Skin epidermis (tissue), 12 donors: ENCODE results near the gene MARK3.

Source experiments
- H3K27ac ChIP-seq, 21 experiments: fragments of 200-600 bp; sonication (generic) in 11 of 21; one replicate each; pipeline ENCODE4 v1.5.0; 2020; ENCODE audit warnings: mild to moderate bottlenecking in 3 of 21, inconsistent platforms in 2 of 21, moderate library complexity in 2 of 21
- H3K4me3 ChIP-seq, 7 experiments: fragments of 200-600 bp; sonication (generic) in 2 of 7; one replicate each; pipeline ENCODE4 v1.5.0; 2020; ENCODE audit warnings: inconsistent platforms in 2 of 7, mild to moderate bottlenecking in 2 of 7, moderate library complexity in 1 of 7

MARK3 gene

GRCh38 chr14:103541709-103542604, 156.7 kb downstream of the MARK3 start:
- no peak overlapping the region for H3K4me3 ChIP-seq
- H3K27ac ChIP-seq, result peak overlapping the region in 15 of 21 experiments; percentile 30 to 83 (median 66)

DNA sequence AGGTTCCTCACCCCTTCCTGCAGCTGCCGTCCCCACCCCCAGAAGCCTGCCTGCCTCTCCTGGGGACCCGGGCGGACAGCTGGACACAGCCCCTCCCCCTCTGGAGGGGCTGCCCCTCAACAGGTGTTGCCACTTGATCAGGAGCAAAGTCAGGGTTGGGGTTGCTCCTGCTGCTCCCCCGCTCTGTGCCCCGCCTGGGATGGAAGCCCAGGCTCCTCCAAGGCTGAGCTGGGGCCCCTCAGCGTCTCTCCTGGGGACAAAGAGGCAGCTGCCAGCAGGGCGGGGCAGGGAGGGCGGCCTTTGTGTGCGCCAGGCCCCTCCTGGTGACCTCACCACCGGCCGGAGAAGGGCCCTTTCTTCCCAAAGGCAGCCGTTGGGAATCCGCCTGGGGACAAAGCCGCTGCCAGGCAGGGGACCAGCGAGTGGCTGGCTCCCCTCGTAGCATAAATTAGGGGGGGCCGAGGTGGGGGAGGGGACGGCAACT, 157.4 kb downstream of the MARK3 start:
- H3K4me3 ChIP-seq, result no peak overlapping the region

DNA sequence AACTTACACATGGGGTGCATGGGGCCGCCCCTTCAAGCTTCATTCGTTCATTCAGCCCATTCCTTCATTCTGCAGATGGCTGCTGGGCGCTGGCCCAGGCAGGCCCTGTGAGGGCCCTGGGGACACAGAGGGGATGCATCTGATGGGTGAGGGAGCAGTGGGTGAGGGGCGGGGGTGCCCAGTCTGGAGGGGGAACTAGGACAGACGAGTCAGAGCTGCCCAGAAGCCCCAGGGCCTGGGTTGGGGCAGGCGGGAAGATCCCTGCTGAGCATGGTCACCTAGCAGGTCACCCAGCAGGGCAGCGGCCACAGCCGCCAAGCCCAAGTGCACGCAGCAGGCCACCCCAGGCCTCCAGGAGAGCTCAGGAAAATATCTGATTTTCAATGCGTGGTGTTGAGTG, 157.9 kb downstream of the MARK3 start:
- Histone ChIP-seq H3K27ac (peak overlapping the region in 3 of 21 experiments; percentile 68 to 83 (median 80)), H3K4me3 (no peak overlapping the region)

More for the DNA sequence above, 157.4 kb downstream of the MARK3 start:
- peak overlapping the region in 9 of 21 experiments; percentile 7 to 83 (median 68) for H3K27ac ChIP-seq

GRCh38 chr14:103543721-103544387, 158.6 kb downstream of the MARK3 start:
- no peak overlapping the region for H3K4me3 ChIP-seq
- H3K27ac ChIP-seq, result peak overlapping the region in 8 of 21 experiments; percentile 1 to 83 (median 49)

DNA sequence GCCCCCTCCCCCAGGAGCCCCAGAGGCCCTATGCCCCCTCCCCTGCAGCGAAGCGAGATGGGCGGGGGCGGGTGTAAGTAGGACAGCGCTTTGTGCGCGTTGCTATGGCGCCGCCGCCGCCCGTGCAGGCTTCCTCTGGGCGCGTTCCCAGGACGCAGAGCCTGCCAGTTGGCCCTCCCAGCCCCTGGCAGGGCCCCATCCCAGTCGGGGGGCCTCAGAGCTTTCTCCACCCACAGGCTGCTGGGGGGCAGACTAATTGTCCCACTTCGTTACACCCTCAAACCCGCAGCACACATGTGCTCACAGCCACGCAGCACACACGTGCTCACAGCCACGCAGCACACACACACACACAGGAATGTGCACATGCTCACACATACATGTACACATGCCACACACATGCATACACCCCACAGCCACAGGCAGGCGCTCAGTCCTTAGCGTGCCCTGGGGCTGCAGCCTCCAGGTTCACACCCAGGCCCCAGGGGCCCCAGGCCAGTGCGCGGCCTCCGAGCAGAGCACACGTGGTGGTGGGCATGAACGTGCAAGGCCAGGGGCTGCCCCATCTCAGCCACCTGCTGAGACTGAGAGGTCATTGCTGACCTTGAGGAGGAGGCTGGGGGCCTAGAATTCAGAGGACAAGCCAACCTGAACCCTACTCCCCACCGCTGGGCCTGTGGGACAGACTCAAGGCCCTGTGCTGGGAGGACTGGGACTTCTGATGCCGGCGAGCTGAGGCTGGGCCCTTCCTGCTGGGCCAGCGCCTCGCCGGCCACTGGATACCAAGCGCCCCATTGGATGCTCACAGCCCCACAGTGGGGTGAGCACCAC, 159.4 kb downstream of the MARK3 start:
- peak overlapping the region in 7 of 21 experiments; percentile 24 to 70 (median 51) for H3K27ac ChIP-seq

DNA sequence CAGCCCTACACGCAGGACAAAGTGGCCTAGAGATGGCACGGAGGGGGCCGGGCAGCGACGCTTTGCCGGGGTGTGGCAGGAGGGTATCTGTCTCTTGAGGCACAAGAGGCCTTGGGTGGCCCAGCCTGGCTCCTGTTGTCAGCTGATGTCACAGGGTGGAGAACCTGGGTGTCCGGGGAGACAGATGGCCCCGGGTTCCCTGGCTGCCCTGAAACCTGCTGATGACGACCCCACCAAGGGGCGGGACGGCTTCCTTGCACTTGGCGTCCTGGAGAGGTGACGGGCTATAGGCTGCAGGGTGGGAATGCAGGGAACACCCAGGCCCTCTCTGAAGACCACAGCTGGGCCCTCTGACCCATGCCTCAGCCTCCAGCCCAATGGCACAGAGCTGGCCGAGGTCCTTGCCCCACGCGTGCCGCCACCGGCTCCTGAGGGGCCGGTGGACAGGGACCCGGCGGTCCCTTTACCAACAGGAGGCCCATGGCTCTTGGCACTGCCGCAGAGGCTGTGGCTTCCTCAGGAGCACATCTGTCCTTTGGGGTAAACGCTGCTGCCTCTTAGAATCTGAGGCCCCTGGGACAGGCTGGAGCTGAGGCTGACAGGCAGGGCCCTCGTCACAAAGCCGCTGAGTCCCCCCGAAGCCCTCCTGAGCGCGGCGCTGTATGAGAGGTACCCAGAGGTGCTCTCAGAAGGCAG, 160.2 kb downstream of the MARK3 start:
- H3K27ac ChIP-seq, result peak overlapping the region in 3 of 21 experiments; percentile 10 to 65 (median 61)
- H3K4me3 ChIP-seq, result no peak overlapping the region

More for the DNA sequence above, 159.4 kb downstream of the MARK3 start:
- no peak overlapping the region for H3K4me3 ChIP-seq

DNA sequence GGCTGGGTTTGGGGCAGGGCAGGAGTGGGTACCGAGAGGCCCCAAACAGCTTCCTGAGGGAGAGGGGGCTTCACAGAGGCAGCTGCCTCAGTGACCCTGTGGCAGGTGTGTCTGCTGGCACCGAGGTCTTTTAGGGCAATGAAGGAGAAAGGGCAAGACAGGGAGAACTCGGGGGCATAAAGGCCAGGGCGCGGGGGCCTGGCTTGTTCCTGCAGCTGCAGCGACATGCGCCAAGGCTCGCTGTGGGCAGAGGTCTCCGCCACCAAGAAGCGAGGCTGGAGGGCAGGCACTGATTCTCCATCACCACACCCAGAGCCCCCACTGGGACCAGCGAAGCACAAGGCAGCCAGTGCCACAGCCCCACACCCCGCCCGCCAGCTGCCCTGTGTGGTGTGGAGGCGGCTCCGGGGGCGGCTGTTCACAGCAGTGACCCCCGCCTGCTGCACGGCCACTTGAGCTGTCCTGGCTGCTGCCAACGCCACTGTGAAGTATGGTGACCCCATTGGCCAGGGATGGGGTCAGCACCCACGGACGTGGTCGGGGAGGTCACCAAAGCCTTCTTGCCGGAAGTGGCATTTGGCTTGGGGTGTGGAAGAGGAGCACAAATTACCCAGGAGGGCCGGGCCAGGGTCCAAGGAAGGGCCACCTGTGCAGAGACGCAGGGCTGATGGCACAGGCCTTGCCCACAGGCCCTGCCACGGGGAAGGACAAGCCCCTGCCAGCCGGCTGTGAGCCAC, 160.9 kb downstream of the MARK3 start:
- H3K27ac ChIP-seq, result no peak overlapping the region
- no peak overlapping the region for H3K4me3 ChIP-seq

DNA sequence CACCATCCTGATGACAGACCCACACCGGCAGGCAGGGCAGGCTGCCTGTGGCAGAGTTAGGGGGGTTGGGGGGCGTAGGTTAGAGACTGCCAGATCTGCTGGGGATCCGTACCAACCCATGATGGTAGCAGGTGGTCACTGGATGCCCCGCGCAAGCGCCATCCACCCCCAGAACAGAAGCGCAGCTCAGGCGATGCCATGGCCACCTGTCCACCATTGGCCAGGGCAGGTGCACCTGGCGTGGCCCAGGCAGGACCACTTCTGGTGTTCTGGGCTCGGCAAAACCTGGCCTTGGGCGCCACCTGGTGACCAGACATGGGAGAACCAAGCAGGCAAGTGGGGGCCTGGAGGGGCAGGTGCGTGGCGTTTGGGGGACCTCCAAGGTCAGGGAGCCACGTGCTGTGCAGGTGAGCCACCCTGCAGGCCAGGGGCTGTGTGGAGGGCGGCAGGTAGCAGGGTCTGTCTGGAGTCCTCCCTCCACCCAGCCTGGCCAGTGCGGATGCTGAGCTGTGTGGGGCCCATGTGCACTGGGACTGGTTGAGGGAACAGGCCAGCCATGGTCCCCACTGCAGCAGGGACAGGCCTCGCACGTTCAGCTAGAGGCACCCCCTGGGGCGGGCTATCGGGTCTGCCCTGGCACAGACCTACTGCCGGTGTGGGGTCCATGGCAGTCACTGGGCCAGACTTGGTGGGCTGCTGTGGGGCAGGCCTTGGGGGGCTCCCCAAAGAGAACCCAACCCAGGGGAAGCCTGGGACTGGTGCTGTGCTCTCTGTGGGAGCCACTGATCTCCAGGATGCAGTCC, 161.6 kb downstream of the MARK3 start:
- H3K4me3 ChIP-seq, result no peak overlapping the region
- H3K27ac ChIP-seq, result no peak overlapping the region

DNA sequence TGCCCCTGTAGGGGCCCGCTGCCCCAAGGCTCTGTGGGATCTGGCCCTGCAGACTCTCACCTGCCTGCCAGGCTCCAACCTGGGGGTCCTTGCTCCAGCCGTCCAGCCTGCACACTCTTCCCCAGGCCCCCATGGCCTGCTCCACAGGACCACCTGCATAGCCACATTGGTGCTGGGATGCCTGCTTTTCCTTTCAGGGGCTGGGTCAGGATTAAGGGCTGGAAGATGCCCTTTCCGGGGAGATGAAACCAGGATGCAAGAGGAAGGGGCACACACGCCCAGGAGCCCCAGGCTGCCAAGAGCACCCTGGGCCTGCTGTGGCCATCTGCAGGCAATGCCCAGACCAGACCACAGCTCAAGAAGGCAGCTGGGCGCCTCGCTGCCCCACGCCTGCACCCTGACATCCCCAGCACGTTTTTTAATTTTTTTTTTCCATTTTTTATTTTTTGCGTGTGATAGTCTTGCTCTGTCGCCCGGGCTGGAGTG, 162.3 kb downstream of the MARK3 start:
- H3K4me3 ChIP-seq, result no peak overlapping the region
- H3K27ac ChIP-seq, result no peak overlapping the region

GRCh38 chr14:103547941-103548462, 162.8 kb downstream of the MARK3 start:
- Histone ChIP-seq H3K27ac (no peak overlapping the region), H3K4me3 (no peak overlapping the region)

DNA sequence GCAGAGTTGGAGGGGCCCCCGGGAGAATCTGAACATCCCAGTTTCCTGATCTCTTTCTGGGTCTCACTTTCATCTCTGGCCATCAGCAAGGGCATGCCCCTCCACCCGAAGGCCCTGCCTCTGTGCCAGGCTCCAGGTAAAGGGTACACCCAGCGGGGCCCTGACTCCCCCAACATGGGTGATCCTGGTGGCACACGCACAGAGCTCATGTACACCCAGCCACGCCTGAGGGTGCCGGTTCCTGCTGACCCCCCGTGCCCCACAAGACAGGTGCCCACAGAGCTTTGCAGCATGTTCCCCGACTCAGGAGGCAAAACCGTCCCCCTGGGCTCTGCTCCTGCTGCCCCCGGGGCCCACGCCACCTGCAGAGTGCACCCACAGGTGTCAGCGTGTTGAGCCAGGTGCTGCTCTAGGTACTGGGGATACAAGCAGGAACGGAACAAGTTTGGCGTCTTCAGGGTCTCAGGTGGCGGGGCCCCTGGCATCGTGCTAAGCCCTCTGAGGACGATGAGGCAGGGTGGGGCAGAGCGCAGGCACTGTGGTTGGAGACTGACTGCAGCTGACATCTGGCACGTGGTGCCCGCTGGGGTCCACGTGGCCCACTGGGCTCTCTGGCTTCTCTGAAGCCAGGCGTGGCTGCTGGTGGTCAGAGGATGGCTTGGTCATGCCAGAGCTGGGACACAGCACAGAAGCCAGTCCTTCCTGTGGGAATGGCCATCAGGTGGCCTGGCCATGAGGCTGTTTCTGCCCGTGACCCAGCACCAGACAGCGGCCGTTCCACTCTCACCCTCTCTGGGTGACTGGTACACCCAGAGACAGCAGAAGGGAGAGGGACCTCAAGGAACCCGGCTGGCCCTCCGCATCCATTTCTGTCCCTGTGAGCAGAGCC, 163.5 kb downstream of the MARK3 start:
- H3K4me3 ChIP-seq, result no peak overlapping the region
- H3K27ac ChIP-seq, result peak overlapping the region in 3 of 21 experiments; percentile 64 to 71 (median 70)

DNA sequence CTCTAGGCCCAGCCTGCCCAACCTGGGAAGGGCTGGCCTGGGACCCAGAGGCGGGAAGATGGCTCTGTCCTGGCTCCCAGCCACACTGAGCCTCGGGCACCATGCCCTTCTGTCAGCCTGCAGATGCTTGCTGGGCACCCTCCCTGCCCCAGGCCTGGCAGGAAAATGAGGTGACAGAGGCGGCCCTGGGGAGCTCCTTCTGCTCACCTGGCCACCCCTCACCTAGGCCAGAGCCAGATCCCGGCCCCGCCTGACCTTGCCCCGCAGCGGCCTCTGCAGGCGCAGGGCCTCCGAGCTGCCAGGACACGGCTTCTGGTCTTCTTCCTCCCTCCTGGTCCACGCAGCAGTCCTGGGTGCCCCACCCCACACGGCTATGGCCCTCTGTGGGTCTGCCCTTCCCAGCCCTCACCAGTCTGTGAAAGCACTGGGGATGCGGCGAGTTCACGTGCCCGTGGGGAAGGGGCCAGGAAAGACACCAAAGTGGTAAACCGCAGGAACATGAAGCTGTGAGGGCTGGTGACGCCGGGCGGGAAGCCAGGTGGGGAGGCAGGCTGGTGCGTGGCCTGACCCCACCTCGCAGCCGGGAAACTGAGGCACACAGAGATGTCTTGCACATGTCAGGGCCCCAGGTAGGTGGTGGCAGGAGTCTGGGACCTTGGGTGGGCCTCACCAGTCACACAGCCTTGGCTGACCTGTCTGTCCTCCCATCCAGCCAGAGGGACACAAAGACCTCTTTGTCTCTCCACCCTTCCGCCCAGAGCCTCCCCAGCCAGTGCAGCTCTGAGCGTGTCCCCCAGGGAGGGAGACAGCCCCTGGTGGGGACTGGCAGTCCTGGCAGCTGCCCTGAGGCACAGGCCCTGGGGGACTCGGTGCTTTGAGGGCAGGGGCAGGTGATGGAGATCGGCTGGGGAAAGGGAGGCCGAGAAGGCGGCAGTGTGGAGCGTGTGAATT, 164.4 kb downstream of the MARK3 start:
- Histone ChIP-seq H3K4me3 (no peak overlapping the region), H3K27ac (peak overlapping the region in 9 of 21 experiments; percentile 5 to 76 (median 69))

- Histone ChIP-seq H3K27ac (peak overlapping the region in 10 of 21 experiments; percentile 30 to 76 (median 68)), H3K4me3 (no peak overlapping the region)
Measured at GRCh38 chr14:103550451-103551337, 165.5 kb downstream of the MARK3 start.

- H3K27ac ChIP-seq, result peak overlapping the region in 9 of 21 experiments; percentile 47 to 76 (median 69)
- H3K4me3 ChIP-seq, result no peak overlapping the region
Measured at GRCh38 chr14:103551338-103551762, 166.1 kb downstream of the MARK3 start.
